ENCODE data around the gene HCN1. TPM values are rescaled to one million over a fixed set of nuclear protein-coding genes. Genes with fewer than 3 reads are reported as not detected.
"Not testable (repeated sequence)": the region's sequence is repeated elsewhere in the genome, so short reads cannot be mapped to it uniquely, and the experiment has no call there.

Gene HCN1
- polyA plus RNA-seq, 3 donors from 2014 or later: not detected

DNA sequence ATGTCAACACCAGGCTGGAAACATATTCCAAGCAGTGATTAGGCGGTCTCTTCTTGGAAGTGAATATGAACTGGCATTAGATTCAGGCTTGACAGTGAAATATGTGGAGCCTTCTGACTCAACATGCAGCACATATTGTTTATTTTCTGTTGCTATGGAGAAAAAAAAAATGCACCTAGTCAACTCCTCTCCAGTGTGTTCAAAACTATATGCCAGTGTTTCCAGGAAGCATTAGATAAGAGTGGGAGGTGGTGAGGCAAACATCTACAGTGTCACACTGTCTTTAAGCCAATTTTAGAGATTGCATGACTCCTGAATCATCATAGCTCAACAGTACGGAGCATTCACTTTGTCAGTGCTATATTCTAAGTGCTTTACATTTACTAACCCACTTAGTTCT lies 117.9 kb downstream of the HCN1 start:
- Mint-ChIP-seq H3K9me3 (peaks cover 3 to 38% (median 24%) of the 10 kb centered on the region in 6 donors), H3K27ac (no peak overlapping the region), H3K4me1 (no peaks in the 10 kb centered on the region), H3K27me3 (ENCODE audit: low read depth in 3 of 3) (peaks cover 0 to 4% (median 2%) of the 10 kb centered on the region in 3 donors), H3K4me3 (no peak overlapping the region), H3K36me3 (no peaks in the 10 kb centered on the region)
- DNase-seq: no peak

DNA sequence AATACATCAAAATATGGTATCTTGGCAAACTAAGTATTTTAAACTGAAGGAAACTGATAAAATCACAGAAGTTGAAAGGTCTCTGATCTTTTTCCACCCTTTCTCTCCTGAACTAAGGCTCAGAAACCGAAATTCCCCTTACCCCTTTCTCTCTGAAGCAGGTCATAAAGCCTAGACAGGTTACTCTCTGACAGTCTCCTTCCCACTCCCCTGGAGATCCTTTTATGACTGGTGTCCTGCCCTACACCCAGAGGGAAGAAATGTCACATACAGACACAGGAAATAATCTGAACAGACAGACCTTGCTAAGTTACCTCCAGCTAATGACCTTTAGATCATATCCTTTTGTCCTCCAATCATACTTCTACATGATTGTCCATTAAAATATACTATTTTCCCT lies 127.4 kb downstream of the HCN1 start:
- no peak overlapping the region for H3K4me3 Mint-ChIP-seq
- no peak for DNase-seq

DNA sequence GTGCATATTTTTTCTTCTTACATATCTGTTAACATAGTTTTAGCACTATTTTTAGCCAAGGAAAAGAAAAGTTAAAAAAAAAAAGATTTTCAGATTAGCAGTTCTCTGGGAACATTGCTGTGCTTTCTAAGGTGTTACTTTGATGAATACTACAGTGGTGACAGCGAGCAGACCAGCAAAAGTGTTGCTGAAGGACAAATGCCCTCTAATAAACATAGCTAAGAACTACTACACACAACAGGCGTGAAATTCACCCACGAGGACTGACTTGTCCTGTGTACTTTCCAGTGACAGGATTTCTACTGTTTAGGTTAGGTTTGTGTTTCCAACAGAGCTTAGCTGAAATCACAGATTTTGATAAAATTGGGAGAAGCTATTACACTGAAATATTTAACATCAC lies 153.8 kb downstream of the HCN1 start:
- H3K36me3 Mint-ChIP-seq: peaks cover 0 to 7% (median 0%) of the 10 kb centered on the region in 3 donors
- H3K27me3 Mint-ChIP-seq (ENCODE audit: low read depth in 3 of 3): peaks cover 0 to 2% (median 0%) of the 10 kb centered on the region in 3 donors

More for the DNA sequence above, 127.4 kb downstream of the HCN1 start:
- Mint-ChIP-seq H3K9me3 (peaks cover under 1 to 57% (median 31%) of the 10 kb centered on the region in 6 donors), H3K4me1 (no peaks in the 10 kb centered on the region), H3K27ac (no peak overlapping the region), H3K36me3 (peaks cover 0 to 3% (median 0%) of the 10 kb centered on the region in 3 donors), H3K27me3 (ENCODE audit: low read depth in 3 of 3) (no peaks in the 10 kb centered on the region)

DNA sequence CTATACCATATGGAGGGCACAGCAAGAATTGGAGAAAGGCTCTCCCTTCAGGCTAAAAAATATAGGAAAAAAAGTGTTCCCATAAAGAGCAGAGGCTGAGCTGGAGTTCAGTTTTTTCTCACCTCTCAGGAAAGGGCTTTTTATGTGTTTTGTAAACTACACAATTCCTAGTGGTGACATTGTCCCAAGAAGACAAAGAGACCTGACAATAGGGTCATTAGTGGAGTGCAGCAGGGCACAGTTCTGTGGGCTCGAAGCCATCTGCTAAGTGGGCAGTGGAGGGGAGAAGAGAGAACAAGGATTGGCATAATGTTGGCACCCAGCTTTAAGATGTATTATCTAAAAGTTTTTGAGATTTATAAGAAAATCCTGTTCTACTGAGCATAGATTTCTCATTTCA lies 162.5 kb downstream of the HCN1 start:
- no peak overlapping the region for H3K27ac Mint-ChIP-seq
- H3K9me3 Mint-ChIP-seq: peaks cover 14 to 43% (median 26%) of the 10 kb centered on the region in 6 donors
- peaks cover 0 to 3% (median 0%) of the 10 kb centered on the region in 3 donors for H3K27me3 Mint-ChIP-seq (ENCODE audit: low read depth in 3 of 3)
- DNase-seq: no peak
- no peak overlapping the region for H3K4me3 Mint-ChIP-seq
- H3K36me3 Mint-ChIP-seq: peaks cover 0 to 3% (median 0%) of the 10 kb centered on the region in 3 donors
- H3K4me1 Mint-ChIP-seq: no peaks in the 10 kb centered on the region

More for the DNA sequence above, 153.8 kb downstream of the HCN1 start:
- no peak for DNase-seq
- no peaks in the 10 kb centered on the region for H3K4me1 Mint-ChIP-seq
- no peak overlapping the region for H3K27ac Mint-ChIP-seq
- H3K4me3 Mint-ChIP-seq: no peak overlapping the region
- H3K9me3 Mint-ChIP-seq: peaks cover 10 to 34% (median 24%) of the 10 kb centered on the region in 6 donors

DNA sequence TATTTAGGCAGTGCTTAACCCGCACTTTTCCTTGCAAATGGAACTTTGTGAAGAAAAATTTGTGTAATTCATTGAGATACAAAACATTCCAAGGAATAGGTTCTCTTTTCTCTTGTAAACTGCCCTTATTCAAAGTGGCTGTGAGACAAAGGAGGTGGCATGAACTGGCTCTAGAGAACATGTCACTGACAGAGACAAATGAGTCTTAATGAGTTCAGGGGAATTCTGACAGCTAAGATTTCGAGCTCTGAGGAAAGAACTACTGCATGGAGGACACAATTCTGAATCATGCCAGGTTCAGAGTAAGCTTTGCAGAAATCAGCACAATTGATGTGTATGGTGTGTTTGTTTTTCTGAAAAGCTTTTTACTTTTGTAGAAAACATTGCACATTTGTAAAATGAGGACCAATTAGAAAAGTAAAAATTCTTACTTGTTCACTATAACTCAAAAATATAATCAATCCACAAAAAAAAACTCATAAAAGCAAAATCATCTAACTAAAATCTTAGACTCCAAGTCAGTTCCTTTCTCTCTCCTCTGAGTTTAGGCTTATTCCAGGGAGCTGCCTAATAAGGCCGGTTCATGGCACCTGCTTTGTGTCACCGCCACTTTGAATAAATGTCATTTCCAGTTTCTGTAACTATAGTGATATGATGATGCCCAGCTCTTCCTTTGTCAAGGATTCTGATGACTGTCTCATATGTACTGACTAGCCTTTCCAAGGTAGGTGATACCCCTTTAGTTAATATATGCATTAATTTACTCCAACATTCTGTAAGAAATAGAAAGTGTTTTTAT lies 163.2 kb downstream of the HCN1 start:
- Mint-ChIP-seq H3K4me3 (no peak overlapping the region), H3K27ac (no peak overlapping the region), H3K27me3 (ENCODE audit: low read depth in 3 of 3) (peaks cover 0 to 3% (median 0%) of the 10 kb centered on the region in 3 donors), H3K9me3 (peaks cover 13 to 41% (median 23%) of the 10 kb centered on the region in 6 donors), H3K36me3 (peaks cover 0 to 3% (median 0%) of the 10 kb centered on the region in 3 donors), H3K4me1 (no peaks in the 10 kb centered on the region)
- no peak for DNase-seq

GRCh38 chr5:45521067-45521466 lies 175.1 kb downstream of the HCN1 start:
- no peak for DNase-seq
- Mint-ChIP-seq H3K4me1 (no peaks in the 10 kb centered on the region), H3K9me3 (peaks cover 0 to 38% (median 12%) of the 10 kb centered on the region in 6 donors), H3K4me3 (no peak overlapping the region), H3K27ac (no peak overlapping the region), H3K36me3 (no peaks in the 10 kb centered on the region), H3K27me3 (ENCODE audit: low read depth in 3 of 3) (no peaks in the 10 kb centered on the region)

DNA sequence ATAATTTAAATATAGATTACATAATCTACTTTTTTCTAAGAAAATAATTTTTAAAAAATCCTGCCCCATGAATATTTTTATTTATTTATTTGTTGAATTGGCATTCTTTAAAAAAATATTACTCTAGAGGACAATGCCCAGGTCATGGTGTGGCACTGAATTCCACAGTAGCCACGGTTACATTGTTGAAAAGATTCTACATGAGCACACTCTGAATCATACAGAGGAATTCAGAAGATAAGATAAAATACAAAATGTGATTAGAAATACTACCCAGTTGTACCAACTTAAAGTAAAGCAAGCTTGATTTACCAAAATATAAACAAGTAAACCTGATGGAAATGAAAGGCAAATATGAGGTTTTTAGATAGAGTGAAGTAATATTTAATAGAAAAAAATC lies 183.7 kb downstream of the HCN1 start:
- DNase-seq: no peak
- Mint-ChIP-seq H3K27me3 (ENCODE audit: low read depth in 3 of 3) (no peaks in the 10 kb centered on the region), H3K36me3 (no peaks in the 10 kb centered on the region), H3K4me3 (no peak overlapping the region), H3K27ac (no peak overlapping the region), H3K4me1 (no peaks in the 10 kb centered on the region), H3K9me3 (peaks cover 5 to 48% (median 19%) of the 10 kb centered on the region in 6 donors)

DNA sequence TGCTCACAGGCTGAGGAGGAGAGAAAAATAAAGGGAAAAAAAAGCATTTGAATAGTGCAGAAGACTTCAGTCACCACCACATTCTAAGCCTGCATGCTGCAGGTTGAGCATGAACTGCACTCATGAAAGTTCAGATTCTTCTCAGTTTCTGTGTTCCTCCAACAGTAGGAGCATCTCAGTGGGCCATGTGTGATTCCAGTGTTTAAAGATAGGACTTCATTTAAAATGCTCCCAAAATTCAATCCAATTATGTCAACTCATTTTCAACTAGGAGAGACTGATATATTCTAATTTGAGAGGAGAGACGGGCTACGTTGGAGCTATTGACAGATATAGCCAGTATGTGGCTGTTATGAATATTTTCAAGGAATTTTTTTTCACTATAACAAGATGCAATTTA lies 186.8 kb downstream of the HCN1 start:
- no peaks in the 10 kb centered on the region for H3K4me1 Mint-ChIP-seq
- H3K9me3 Mint-ChIP-seq: peaks cover 0 to 38% (median 13%) of the 10 kb centered on the region in 6 donors
- no peaks in the 10 kb centered on the region for H3K36me3 Mint-ChIP-seq
- DNase-seq: no peak
- no peak overlapping the region for H3K27ac Mint-ChIP-seq
- no peak overlapping the region for H3K4me3 Mint-ChIP-seq
- H3K27me3 Mint-ChIP-seq (ENCODE audit: low read depth in 3 of 3): no peaks in the 10 kb centered on the region

DNA sequence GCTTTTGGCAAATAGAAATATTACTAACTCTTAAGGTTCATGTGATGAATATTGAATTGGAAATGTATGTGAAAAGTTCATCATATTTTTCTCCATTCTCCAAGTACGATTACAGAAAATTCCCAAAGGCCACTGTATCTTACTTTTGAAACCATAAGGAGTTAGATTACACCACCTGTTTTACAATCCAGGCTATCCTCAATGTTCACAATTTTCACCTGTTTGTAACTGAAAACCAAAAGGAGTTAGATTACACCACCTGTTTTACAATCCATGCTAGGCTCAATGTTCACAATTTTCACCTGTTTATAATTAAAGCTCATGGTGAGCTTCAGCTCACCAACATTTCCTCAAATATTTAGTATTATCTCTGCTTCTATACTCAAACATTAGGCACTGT lies 188.0 kb downstream of the HCN1 start:
- H3K4me1 Mint-ChIP-seq: no peaks in the 10 kb centered on the region
- no peak overlapping the region for H3K27ac Mint-ChIP-seq
- H3K36me3 Mint-ChIP-seq: peaks cover 0 to 1% (median 0%) of the 10 kb centered on the region in 3 donors

GRCh38 chr5:45507178-45507577 lies 189.0 kb downstream of the HCN1 start:
- no peak for DNase-seq
- H3K36me3 Mint-ChIP-seq: peaks cover 0 to 3% (median 0%) of the 10 kb centered on the region in 3 donors
- no peak overlapping the region for H3K27ac Mint-ChIP-seq
- no peaks in the 10 kb centered on the region for H3K4me1 Mint-ChIP-seq
- H3K4me3 Mint-ChIP-seq: no peak overlapping the region
- peaks cover 3 to 37% (median 11%) of the 10 kb centered on the region in 6 donors for H3K9me3 Mint-ChIP-seq
- H3K27me3 Mint-ChIP-seq (ENCODE audit: low read depth in 3 of 3): no peaks in the 10 kb centered on the region

More for the DNA sequence above, 188.0 kb downstream of the HCN1 start:
- H3K9me3 Mint-ChIP-seq: peaks cover under 1 to 38% (median 11%) of the 10 kb centered on the region in 6 donors
- DNase-seq: no peak
- no peak overlapping the region for H3K4me3 Mint-ChIP-seq
- no peaks in the 10 kb centered on the region for H3K27me3 Mint-ChIP-seq (ENCODE audit: low read depth in 3 of 3)

DNA sequence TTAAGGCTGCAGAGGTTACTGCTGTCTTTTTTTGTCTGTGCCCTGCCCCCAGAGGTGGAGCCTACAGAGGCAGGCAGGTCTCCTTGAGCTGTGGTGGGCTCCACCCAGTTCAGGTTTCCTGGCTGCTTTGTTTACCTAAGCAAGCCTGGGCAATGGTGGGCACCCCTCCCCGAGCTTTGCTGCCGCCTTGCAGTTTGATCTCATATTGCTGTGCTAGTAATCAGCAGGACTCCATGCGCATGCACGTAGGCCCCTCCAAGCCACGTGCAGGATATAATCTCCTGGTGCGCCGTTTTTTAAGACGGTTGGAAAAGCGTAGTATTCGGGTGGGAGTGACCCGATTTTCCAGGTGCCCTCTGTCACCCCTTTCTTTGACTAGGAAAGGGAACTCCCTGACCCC lies 197.2 kb downstream of the HCN1 start:
- H3K4me3 Mint-ChIP-seq; H3K27me3 Mint-ChIP-seq (ENCODE audit: low read depth in 3 of 3); DNase-seq; H3K27ac Mint-ChIP-seq; H3K4me1 Mint-ChIP-seq; H3K36me3 Mint-ChIP-seq: not testable (repeated sequence)
- peaks cover 7 to 37% (median 24%) of the 10 kb centered on the region in 6 donors for H3K9me3 Mint-ChIP-seq

DNA sequence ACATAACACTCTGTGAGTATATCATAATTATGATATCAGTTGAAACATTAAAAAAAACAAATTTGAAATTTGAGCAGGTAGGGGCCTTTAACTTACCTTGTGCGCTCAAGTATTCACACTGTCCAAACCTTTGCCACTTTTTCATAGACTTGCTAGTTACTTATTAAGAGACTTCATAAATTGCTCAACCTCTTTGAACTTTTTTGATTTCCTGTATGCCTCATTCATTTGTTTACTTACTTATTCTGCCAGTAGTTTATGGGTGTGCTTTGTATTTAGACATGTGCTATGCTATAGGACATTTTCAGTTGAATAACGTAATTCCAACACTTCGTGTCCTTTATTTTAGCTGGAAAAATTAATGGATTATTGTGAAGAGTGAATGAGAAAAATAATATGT lies 204.8 kb downstream of the HCN1 start:
- H3K4me1 Mint-ChIP-seq: no peaks in the 10 kb centered on the region
- H3K9me3 Mint-ChIP-seq: peaks cover 6 to 25% (median 13%) of the 10 kb centered on the region in 6 donors
- no peak overlapping the region for H3K4me3 Mint-ChIP-seq
- no peaks in the 10 kb centered on the region for H3K27me3 Mint-ChIP-seq (ENCODE audit: low read depth in 3 of 3)
- DNase-seq: no peak
- H3K36me3 Mint-ChIP-seq: no peaks in the 10 kb centered on the region
- H3K27ac Mint-ChIP-seq: no peak overlapping the region

DNA sequence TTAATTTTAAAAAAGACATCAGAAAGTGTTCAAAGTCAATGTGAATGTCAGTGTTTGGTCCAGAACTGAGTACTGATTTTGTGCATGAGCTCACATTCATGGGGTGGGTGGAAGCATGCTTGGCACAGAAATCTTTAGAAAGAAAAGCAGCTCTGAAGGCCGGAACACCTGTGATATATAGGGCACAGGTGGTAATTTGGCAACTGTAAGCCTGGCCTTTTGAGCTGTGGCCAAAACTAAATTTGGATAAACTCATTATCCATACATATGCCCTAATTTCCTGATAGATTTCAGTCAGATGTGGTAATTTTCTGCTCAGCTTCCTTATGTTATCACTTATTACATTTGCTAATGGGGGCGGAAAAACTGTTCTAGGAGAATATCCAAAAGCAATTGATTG lies 211.4 kb downstream of the HCN1 start:
- no peak for DNase-seq
- H3K36me3 Mint-ChIP-seq: peaks cover 0 to 4% (median 0%) of the 10 kb centered on the region in 3 donors
- H3K4me3 Mint-ChIP-seq: no peak overlapping the region
- no peaks in the 10 kb centered on the region for H3K4me1 Mint-ChIP-seq
- no peak overlapping the region for H3K27ac Mint-ChIP-seq
- peaks cover 0 to 4% (median 0%) of the 10 kb centered on the region in 3 donors for H3K27me3 Mint-ChIP-seq (ENCODE audit: low read depth in 3 of 3)
- peaks cover 8 to 53% (median 24%) of the 10 kb centered on the region in 6 donors for H3K9me3 Mint-ChIP-seq

DNA sequence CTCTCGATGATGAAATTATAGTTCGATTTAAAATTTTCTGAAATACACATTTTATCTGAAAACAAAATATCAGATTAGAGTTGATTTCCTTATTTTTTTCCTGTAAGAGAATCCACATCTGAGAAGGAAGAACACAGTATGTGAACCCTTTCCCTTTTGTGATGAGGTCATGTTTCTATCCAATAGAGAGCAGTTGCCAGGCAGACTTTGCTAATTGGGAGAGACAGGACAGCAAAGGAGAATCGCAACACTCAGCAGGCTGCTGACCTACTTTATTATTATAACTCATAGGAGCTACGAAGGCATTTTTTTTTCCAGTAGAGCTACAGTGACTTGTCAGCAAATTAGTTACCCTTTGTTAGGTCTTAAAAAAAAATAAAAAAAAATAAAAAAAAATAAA lies 242.1 kb downstream of the HCN1 start:
- peaks cover 9 to 45% (median 20%) of the 10 kb centered on the region in 6 donors for H3K9me3 Mint-ChIP-seq
- H3K27ac Mint-ChIP-seq: no peak overlapping the region
- peaks cover 0 to 2% (median 0%) of the 10 kb centered on the region in 3 donors for H3K27me3 Mint-ChIP-seq (ENCODE audit: low read depth in 3 of 3)
- no peaks in the 10 kb centered on the region for H3K36me3 Mint-ChIP-seq
- H3K4me1 Mint-ChIP-seq: no peaks in the 10 kb centered on the region
- no peak for DNase-seq
- H3K4me3 Mint-ChIP-seq: no peak overlapping the region

Data from immature natural killer cell (primary cell).